Measurements from ENCODE around the gene TRIM66. TPM values are rescaled to one million over a fixed set of nuclear protein-coding genes. Genes with fewer than 3 reads are reported as not detected.

TRIM66 gene
- total RNA-seq, 1 donor from 2014 or later, result 7.3 TPM

GRCh38 chr11:8707541-8708191 is 25.2 kb upstream of the TRIM66 start:
- Mint-ChIP-seq H3K4me3 (ENCODE audit: unreplicated experiment) (no peak overlapping the region), H3K27ac (ENCODE audit: unreplicated experiment) (no peak overlapping the region), H3K36me3 (ENCODE audit: low read depth, unreplicated experiment) (peaks cover 53% of the 10 kb centered on the region), H3K27me3 (ENCODE audit: low read depth, unreplicated experiment) (no peaks in the 10 kb centered on the region), H3K4me1 (ENCODE audit: low read depth, unreplicated experiment) (no peaks in the 10 kb centered on the region), H3K9me3 (ENCODE audit: unreplicated experiment) (no peaks in the 10 kb centered on the region)
- Histone ChIP-seq H3K27me3 (ENCODE audit: insufficient read depth, low read length) (no peaks in the 10 kb centered on the region), H4K20me1 (ENCODE audit: insufficient read depth, low read length) (no peaks in the 10 kb centered on the region), H3K79me2 (ENCODE audit: insufficient read depth, low read length) (no peaks in the 10 kb centered on the region), H3K4me3 (ENCODE audit: insufficient read depth, low read depth, low read length) (no peak overlapping the region), H3K4me1 (ENCODE audit: insufficient read depth, low read length) (peaks cover 26% of the 10 kb centered on the region), H3K9ac (ENCODE audit: low read length) (peak overlapping the region; percentile 41), H3K9me3 (ENCODE audit: insufficient read depth, low read depth, low read length) (no peaks in the 10 kb centered on the region), H3K4me2 (ENCODE audit: low read length) (no peak overlapping the region), H2AFZ (ENCODE audit: low read depth, low read length) (no peak overlapping the region), H3K27ac (ENCODE audit: low read depth, low read length) (peak overlapping the region; percentile 46), H3K36me3 (ENCODE audit: insufficient read depth, low read length) (peaks cover 19% of the 10 kb centered on the region)
- TF ChIP-seq CTCF (IDR thresholded peaks at IDR 0.05; ENCODE audit: insufficient read depth, low read depth, low read length), result no peak
- no peak for TF ChIP-seq EZH2 (IDR thresholded peaks at IDR 0.05; ENCODE audit: insufficient read depth, low read length)
- DNase-seq (ENCODE audit: low read depth) (peak; percentile 75), FAIRE-seq (no peak)

GRCh38 chr11:8706673-8707432 is 24.4 kb upstream of the TRIM66 start:
- Histone ChIP-seq H3K79me2 (ENCODE audit: insufficient read depth, low read length) (no peaks in the 10 kb centered on the region), H4K20me1 (ENCODE audit: insufficient read depth, low read length) (no peaks in the 10 kb centered on the region), H2AFZ (ENCODE audit: low read depth, low read length) (no peak overlapping the region), H3K27me3 (ENCODE audit: insufficient read depth, low read length) (no peaks in the 10 kb centered on the region), H3K9me3 (ENCODE audit: insufficient read depth, low read depth, low read length) (no peaks in the 10 kb centered on the region), H3K4me1 (ENCODE audit: insufficient read depth, low read length) (peaks cover 26% of the 10 kb centered on the region), H3K4me3 (ENCODE audit: insufficient read depth, low read depth, low read length) (no peak overlapping the region), H3K9ac (ENCODE audit: low read length) (no peak overlapping the region), H3K36me3 (ENCODE audit: insufficient read depth, low read length) (peaks cover 16% of the 10 kb centered on the region), H3K27ac (ENCODE audit: low read depth, low read length) (no peak overlapping the region), H3K4me2 (ENCODE audit: low read length) (no peak overlapping the region)
- H3K4me3 Mint-ChIP-seq (ENCODE audit: unreplicated experiment), result no peak overlapping the region
- H3K4me1 Mint-ChIP-seq (ENCODE audit: low read depth, unreplicated experiment), result no peaks in the 10 kb centered on the region
- DNase-seq (ENCODE audit: low read depth), result no peak
- no peak for FAIRE-seq
- H3K36me3 Mint-ChIP-seq (ENCODE audit: low read depth, unreplicated experiment), result peaks cover 56% of the 10 kb centered on the region
- no peaks in the 10 kb centered on the region for H3K9me3 Mint-ChIP-seq (ENCODE audit: unreplicated experiment)
- no peak overlapping the region for H3K27ac Mint-ChIP-seq (ENCODE audit: unreplicated experiment)
- H3K27me3 Mint-ChIP-seq (ENCODE audit: low read depth, unreplicated experiment), result no peaks in the 10 kb centered on the region
- no peak for TF ChIP-seq EZH2 (IDR thresholded peaks at IDR 0.05; ENCODE audit: insufficient read depth, low read length)

DNA sequence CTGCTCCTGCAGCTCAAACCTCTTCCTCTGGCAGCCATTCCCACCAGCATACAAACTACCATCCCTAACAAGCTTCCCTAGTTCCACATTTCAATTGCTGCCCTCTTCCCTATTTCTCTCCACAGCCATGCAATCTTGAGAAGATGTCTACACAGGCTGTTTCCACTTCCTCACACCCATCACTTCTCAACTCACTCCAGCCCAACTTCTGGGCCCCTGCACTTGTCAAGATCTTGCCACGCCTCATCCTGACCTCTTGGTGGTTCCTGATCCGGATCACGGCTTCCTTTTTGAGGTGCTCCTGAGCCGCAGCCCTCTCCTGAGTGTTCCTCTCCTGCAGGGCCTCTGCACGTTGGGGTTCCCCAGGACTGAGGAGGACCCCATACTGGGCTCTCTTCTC is 22.7 kb upstream of the TRIM66 start:
- DNase-seq (ENCODE audit: low read depth) (no peak), FAIRE-seq (no peak)
- H3K27me3 Mint-ChIP-seq (ENCODE audit: low read depth, unreplicated experiment), result no peaks in the 10 kb centered on the region
- H3K9ac ChIP-seq (ENCODE audit: low read length), result no peak overlapping the region
- no peaks in the 10 kb centered on the region for H3K27me3 ChIP-seq (ENCODE audit: insufficient read depth, low read length)
- no peak overlapping the region for H3K27ac ChIP-seq (ENCODE audit: low read depth, low read length)
- H3K4me1 Mint-ChIP-seq (ENCODE audit: low read depth, unreplicated experiment), result peaks cover 4% of the 10 kb centered on the region
- no peak overlapping the region for H2AFZ ChIP-seq (ENCODE audit: low read depth, low read length)
- no peak overlapping the region for H3K4me3 ChIP-seq (ENCODE audit: insufficient read depth, low read depth, low read length)
- H3K36me3 Mint-ChIP-seq (ENCODE audit: low read depth, unreplicated experiment), result peaks cover 44% of the 10 kb centered on the region
- no peaks in the 10 kb centered on the region for H3K9me3 ChIP-seq (ENCODE audit: insufficient read depth, low read depth, low read length)
- H3K36me3 ChIP-seq (ENCODE audit: insufficient read depth, low read length), result peaks cover 14% of the 10 kb centered on the region
- no peak overlapping the region for H3K4me2 ChIP-seq (ENCODE audit: low read length)
- no peaks in the 10 kb centered on the region for H4K20me1 ChIP-seq (ENCODE audit: insufficient read depth, low read length)
- H3K79me2 ChIP-seq (ENCODE audit: insufficient read depth, low read length), result peaks cover 2% of the 10 kb centered on the region
- no peak for TF ChIP-seq CTCF (IDR thresholded peaks at IDR 0.05; ENCODE audit: insufficient read depth, low read depth, low read length)
- TF ChIP-seq EZH2 (IDR thresholded peaks at IDR 0.05; ENCODE audit: insufficient read depth, low read length), result no peak
- no peak overlapping the region for H3K27ac Mint-ChIP-seq (ENCODE audit: unreplicated experiment)
- H3K4me1 ChIP-seq (ENCODE audit: insufficient read depth, low read length), result peaks cover 30% of the 10 kb centered on the region
- no peaks in the 10 kb centered on the region for H3K9me3 Mint-ChIP-seq (ENCODE audit: unreplicated experiment)
- peak overlapping the region; percentile 30 for H3K4me3 Mint-ChIP-seq (ENCODE audit: unreplicated experiment)

Data from astrocyte (in vitro differentiated cells and primary cell).